ENCODE data around the gene TAF11L9.
"Not testable (repeated sequence)": the region's sequence is repeated elsewhere in the genome, so short reads cannot be mapped to it uniquely, and the experiment has no call there.

The TAF11L9 gene

DNA sequence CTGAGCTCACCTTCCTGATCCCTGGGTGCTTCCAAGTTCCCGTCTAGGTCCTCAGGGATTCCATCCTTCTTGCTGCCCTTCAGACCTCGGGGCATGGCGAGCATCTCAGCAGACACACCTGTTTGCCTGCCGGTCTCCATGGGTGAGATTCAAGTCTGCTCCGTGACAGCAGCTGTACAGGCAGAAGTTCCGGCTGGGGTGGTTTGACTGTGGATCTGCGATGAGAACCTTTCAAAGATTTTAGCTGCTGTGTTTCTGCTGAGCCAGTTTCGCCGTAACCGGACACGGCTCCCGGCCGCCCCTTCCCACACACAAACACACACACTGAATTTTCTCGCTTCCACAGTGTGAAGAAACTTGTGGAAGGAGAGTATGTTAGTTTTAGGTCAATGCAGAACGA lies at the start of gene TAF11L9:
Gene TAF11L9 (minus strand): TSS at position 140 of the 400 bp plus-strand sequence.
- in situ Hi-C loops (cut with MboI; ENCODE audit: low sequenced_read_pairs); H3K4me3 ChIP-seq; H3K9me3 ChIP-seq; H3K36me3 ChIP-seq (replicated peaks); H3K27me3 ChIP-seq (ENCODE audit: low read depth); H3K4me1 ChIP-seq: not testable (repeated sequence)
- DNase-seq (ENCODE audit: low spot score in 2 of 2) = peak in 1 of 2 experiments; percentile 18

DNA sequence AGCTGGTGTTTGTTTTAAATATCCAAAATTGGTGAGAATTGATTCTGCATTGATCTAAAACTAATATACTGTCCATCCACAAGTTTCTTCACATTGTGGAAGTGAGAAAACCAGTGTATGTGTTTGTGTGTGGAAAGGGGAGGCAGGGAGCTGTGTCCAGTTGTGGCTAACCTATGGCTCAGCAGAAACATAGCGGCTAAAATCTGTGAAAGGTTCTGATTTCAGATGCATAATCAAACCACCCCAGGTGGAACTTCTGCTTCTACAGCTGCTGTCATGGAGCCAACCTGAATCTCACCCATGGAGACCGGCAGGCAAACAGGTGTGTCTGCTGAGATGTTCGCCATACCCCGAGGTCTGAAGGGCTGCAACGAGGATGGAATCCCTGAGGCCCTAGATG lies 40.0 kb upstream of the TAF11L9 start, which contains the start of gene TAF11L14:
Gene TAF11L14 (plus strand): TSS at position 301 of the 400 bp plus-strand sequence.
- in situ Hi-C loops (cut with MboI; ENCODE audit: low sequenced_read_pairs) = no loop called here
- Histone ChIP-seq H3K9me3 (no peaks in the 10 kb centered on the region), H3K36me3 (replicated peaks) (no peaks in the 10 kb centered on the region), H3K27me3 (ENCODE audit: low read depth) (no peaks in the 10 kb centered on the region), H3K4me1 (no peaks in the 10 kb centered on the region), H3K4me3 (no peak within 1 kb of the TSS)
- DNase-seq (ENCODE audit: low spot score in 2 of 2) = no peak

DNA sequence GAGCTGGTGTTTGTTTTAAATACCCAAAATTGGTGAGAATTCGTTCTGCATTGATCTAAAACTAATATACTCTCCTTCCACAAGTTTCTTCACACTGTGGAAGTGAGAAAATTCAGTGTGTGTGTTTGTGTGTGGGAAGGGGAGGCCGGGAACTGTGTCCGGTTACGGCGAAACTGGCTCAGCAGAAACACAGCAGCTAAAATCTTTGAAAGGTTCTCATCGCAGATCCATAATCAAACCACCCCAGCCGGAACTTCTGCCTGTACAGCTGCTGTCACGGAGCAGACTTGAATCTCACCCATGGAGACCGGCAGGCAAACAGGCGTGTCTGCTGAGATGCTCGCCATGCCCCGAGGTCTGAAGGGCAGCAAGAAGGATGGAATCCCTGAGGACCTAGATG lies 37.6 kb upstream of the TAF11L9 start, which contains the start of gene TAF11L13:
Gene TAF11L13 (plus strand): TSS at position 301 of the 400 bp plus-strand sequence.
- H3K4me1 ChIP-seq; in situ Hi-C loops (cut with MboI; ENCODE audit: low sequenced_read_pairs); H3K27me3 ChIP-seq (ENCODE audit: low read depth); DNase-seq (ENCODE audit: low spot score in 2 of 2); H3K4me3 ChIP-seq; H3K9me3 ChIP-seq; H3K36me3 ChIP-seq (replicated peaks): not testable (repeated sequence)

DNA sequence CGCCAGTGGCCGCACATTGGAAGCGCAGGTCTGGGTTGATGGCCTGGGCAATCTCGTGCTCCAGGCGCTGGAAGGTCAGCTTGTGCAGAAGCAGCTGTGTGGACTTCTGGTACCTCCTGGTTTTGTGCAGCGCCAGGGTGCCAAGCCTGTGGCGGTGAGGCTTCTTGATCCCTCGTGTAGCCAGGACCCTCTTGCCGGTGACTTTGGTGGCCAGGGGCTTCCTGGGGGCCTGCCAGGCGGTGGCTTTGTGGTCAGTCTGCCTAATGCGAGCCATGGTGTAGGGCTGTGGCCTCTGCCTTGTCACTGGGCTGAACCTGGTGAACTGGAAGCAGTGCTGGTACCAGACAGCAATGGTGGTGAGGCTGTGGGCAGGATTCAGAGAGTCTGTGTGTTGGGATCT lies 31.5 kb upstream of the TAF11L9 start:
- Histone ChIP-seq H3K27me3 (ENCODE audit: low read depth) (no peaks in the 10 kb centered on the region), H3K9me3 (no peaks in the 10 kb centered on the region), H3K4me3 (no peak overlapping the region), H3K36me3 (replicated peaks) (no peaks in the 10 kb centered on the region), H3K4me1 (no peaks in the 10 kb centered on the region)
- no peak for DNase-seq (ENCODE audit: low spot score in 2 of 2)
- in situ Hi-C loops (cut with MboI; ENCODE audit: low sequenced_read_pairs) = no loop called here

DNA sequence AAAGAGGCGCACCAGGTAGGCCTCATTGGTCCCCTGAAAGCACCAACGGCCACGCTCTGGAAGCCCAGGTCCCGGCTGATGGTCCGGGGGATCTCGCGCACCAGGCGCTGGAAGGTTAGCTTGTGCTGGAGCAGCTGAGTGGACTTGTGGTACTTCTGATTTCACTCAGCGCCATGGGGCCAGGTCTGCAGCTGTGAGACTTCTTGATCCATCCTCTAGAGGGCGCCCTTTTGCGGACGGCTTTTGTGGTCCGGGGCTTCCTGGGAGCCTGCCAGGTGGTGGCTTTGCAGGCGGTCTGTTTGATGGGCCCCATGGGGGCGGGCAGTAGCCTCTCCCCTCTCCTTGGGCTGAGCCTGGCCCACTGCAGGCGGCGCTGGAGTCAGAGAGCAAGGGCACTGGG lies 26.4 kb upstream of the TAF11L9 start:
- no peak for DNase-seq (ENCODE audit: low spot score in 2 of 2)
- Histone ChIP-seq H3K9me3 (no peaks in the 10 kb centered on the region; the same call in 1 of the 2 replicates), H3K4me3 (no peak overlapping the region), H3K27me3 (ENCODE audit: low read depth) (no peaks in the 10 kb centered on the region), H3K36me3 (replicated peaks) (no peaks in the 10 kb centered on the region), H3K4me1 (no peaks in the 10 kb centered on the region)
- in situ Hi-C loops (cut with MboI; ENCODE audit: low sequenced_read_pairs) = no loop called here

DNA sequence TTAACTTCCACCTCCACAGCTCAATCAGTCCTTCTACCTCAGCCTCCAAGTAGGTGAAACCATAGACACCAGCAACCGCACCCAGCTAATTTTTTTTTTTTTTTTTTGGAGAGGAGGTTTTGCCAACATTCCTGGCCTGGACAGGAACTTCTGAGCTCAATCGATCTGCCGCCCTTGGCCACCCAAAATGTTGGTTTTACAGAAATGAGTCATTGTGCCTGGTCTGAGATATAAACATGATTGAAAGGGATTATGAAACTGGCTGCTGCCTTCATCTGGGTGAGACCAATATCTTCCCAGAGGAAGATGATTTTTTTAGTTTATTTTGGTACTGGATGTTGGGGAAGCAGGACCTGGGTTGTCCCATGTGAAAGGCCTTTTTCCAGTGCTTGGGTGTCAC lies 25.2 kb upstream of the TAF11L9 start:
- Histone ChIP-seq H3K4me1 (no peaks in the 10 kb centered on the region), H3K36me3 (replicated peaks) (no peaks in the 10 kb centered on the region), H3K9me3 (no peaks in the 10 kb centered on the region; the same call in 1 of the 2 replicates), H3K4me3 (no peak overlapping the region), H3K27me3 (ENCODE audit: low read depth) (no peaks in the 10 kb centered on the region)
- in situ Hi-C loops (cut with MboI; ENCODE audit: low sequenced_read_pairs) = no loop called here
- no peak for DNase-seq (ENCODE audit: low spot score in 2 of 2)

DNA sequence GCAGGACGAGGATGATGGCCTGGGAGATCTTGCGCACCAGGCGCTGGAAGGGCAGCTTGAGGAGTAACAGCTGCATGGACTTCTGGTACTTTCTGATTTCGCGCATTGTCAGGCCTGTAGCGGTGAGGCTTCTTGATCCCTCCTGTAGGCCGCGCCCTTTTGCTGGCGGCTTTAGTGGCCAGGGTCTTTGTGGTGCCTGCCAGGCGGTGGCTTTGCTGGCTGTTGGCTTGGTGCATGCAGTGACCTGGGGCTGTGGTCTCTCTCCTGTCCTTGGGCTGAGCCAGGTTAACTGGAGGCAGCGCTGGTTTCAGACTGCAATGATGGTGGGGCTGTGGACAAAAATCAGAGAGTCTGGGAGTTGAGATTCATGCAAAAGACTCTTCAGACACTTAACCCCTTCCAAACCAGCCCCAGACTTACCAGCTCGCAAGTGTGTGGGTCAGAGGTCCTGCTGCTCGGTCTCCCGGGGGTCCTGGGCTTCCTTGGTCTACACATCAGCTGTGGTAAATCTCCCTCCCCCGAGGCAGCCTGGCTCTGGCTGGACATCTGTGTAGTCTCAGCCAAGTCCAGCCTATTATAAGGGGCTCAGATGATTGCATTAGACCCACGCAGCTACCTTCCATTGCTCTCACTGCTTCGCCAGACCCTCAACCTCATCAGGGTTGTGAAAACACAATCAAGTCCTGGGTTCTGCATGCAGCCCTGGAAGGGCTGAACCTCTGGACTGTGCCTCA lies 20.8 kb upstream of the TAF11L9 start:
- in situ Hi-C loops (cut with MboI; ENCODE audit: low sequenced_read_pairs) = no loop called here
- no peaks in the 10 kb centered on the region for H3K27me3 ChIP-seq (ENCODE audit: low read depth)
- H3K4me1 ChIP-seq = no peaks in the 10 kb centered on the region
- H3K9me3 ChIP-seq = no peaks in the 10 kb centered on the region
- H3K36me3 ChIP-seq (replicated peaks) = no peaks in the 10 kb centered on the region
- H3K4me3 ChIP-seq = no peak overlapping the region
- no peak for DNase-seq (ENCODE audit: low spot score in 2 of 2)

DNA sequence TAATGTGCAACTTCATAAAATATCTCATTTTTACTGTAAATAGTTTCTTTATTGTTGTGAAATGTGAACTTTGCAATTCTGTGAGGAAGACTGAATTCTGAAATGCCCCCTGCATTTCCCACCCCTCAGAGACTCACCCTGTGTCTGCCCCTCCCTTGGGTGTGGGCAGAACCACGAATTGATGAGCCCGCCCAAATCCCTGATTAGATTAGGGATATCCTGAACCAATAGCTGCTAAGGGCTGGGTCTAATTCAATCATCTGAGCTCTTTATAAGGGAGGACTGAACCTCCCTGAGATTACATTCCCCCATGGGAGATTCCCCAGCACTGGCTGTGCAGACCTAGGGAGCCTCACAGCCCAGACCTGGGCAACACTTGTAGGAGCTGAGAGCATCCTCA lies 15.9 kb upstream of the TAF11L9 start, which contains the start of gene TAF11L12:
Gene TAF11L12 (plus strand): TSS at position 301 of the 400 bp plus-strand sequence.
- H3K4me1 ChIP-seq; H3K36me3 ChIP-seq (replicated peaks); H3K9me3 ChIP-seq; H3K4me3 ChIP-seq; DNase-seq (ENCODE audit: low spot score in 2 of 2); H3K27me3 ChIP-seq (ENCODE audit: low read depth); in situ Hi-C loops (cut with MboI; ENCODE audit: low sequenced_read_pairs): not testable (repeated sequence)

DNA sequence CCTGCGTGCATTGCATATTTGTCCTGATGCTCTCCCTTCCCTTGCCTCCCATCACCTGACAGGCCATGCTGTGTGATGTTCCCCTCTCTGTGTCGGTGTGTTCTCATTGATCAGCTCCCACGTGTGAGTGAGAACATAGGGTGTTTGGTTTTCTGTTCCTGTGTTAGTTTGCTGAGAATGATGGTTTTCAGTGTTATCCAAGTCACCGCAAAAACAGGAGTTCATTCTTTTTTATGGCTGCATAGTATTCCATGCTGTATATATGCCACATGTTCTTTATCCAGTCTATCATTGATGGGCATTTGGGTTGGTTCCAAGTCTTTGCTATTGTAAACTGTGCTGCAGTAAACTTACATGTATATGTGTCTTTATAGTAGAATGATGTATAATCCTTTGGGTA lies 13.3 kb upstream of the TAF11L9 start:
- in situ Hi-C loops (cut with MboI; ENCODE audit: low sequenced_read_pairs); DNase-seq (ENCODE audit: low spot score in 2 of 2); H3K4me1 ChIP-seq; H3K36me3 ChIP-seq (replicated peaks); H3K9me3 ChIP-seq; H3K4me3 ChIP-seq; H3K27me3 ChIP-seq (ENCODE audit: low read depth): not testable (repeated sequence)

DNA sequence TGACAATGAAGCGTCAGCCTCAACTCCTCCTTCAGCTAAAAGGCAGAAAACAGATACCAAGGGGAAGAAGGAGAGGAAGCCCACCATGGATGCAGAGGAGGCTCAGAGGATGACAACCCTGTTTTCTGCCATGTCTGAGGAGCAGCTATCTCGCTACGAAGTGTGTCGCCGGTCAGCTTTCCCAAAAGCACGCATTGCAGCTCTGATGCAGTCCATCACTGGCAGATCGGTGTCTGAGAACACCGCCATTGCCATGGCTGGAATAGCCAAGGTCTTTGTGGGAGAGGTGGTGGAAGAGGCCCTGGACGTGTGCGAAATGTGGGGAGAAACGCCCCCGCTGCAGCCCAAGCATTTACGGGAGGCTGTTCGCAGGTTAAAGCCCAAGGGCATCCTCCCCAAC lies 10.8 kb upstream of the TAF11L9 start:
- in situ Hi-C loops (cut with MboI; ENCODE audit: low sequenced_read_pairs) = no loop called here
- H3K4me1 ChIP-seq = no peaks in the 10 kb centered on the region

DNA sequence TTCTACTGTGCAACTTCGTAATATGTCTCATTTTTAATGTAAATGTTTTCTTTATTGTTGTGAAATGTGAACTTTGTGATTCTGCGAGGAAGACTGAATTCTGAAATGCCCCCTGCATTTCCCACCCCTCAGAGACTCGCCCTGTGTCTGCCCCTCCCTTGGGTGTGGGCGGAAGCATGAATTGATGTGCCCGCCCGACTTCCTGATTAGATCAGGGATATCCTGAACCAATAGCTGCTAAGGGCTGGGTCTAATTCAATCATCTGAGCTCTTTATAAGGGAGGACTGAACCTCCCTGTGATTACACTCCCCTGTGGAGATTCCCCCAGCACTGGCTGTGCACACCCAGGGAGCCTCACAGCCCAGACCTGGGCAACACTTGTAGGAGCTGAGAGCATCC lies 9.7 kb upstream of the TAF11L9 start, which contains the start of gene TAF11L11:
Gene TAF11L11 (plus strand): TSS at position 304 of the 400 bp plus-strand sequence.
- H3K4me3 ChIP-seq; H3K27me3 ChIP-seq (ENCODE audit: low read depth); H3K9me3 ChIP-seq; DNase-seq (ENCODE audit: low spot score in 2 of 2); in situ Hi-C loops (cut with MboI; ENCODE audit: low sequenced_read_pairs); H3K36me3 ChIP-seq (replicated peaks); H3K4me1 ChIP-seq: not testable (repeated sequence)

More for the DNA sequence above, 10.8 kb upstream of the TAF11L9 start:
- DNase-seq (ENCODE audit: low spot score in 2 of 2) = no peak
- Histone ChIP-seq H3K9me3 (no peaks in the 10 kb centered on the region), H3K27me3 (ENCODE audit: low read depth) (no peaks in the 10 kb centered on the region), H3K4me3 (no peak overlapping the region), H3K36me3 (replicated peaks) (no peaks in the 10 kb centered on the region)

DNA sequence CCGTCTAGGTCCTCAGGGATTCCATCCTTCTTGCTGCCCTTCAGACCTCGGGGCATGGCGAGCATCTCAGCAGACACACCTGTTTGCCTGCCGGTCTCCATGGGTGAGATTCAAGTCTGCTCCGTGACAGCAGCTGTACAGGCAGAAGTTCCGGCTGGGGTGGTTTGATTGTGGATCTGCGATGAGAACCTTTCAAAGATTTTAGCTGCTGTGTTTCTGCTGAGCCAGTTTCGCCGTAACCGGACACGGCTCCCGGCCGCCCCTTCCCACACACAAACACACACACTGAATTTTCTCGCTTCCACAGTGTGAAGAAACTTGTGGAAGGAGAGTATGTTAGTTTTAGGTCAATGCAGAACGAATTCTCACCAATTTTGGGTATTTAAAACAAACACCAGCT lies 3.5 kb upstream of the TAF11L9 start, which contains the start of gene TAF11L10:
Gene TAF11L10 (minus strand): TSS at position 101 of the 400 bp plus-strand sequence.
- H3K9me3 ChIP-seq; H3K36me3 ChIP-seq (replicated peaks); in situ Hi-C loops (cut with MboI; ENCODE audit: low sequenced_read_pairs); H3K27me3 ChIP-seq (ENCODE audit: low read depth); DNase-seq (ENCODE audit: low spot score in 2 of 2); H3K4me1 ChIP-seq; H3K4me3 ChIP-seq: not testable (repeated sequence)

DNA sequence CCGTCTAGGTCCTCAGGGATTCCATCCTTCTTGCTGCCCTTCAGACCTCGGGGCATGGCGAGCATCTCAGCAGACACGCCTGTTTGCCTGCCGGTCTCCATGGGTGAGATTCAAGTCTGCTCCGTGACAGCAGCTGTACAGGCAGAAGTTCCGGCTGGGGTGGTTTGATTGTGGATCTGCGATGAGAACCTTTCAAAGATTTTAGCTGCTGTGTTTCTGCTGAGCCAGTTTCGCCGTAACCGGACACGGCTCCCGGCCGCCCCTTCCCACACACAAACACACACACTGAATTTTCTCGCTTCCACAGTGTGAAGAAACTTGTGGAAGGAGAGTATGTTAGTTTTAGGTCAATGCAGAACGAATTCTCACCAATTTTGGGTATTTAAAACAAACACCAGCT lies 3.3 kb downstream of the TAF11L9 start, which contains the start of gene TAF11L8:
Gene TAF11L8 (minus strand): TSS at position 101 of the 400 bp plus-strand sequence.
- DNase-seq (ENCODE audit: low spot score in 2 of 2); H3K36me3 ChIP-seq (replicated peaks); H3K4me3 ChIP-seq; in situ Hi-C loops (cut with MboI; ENCODE audit: low sequenced_read_pairs); H3K27me3 ChIP-seq (ENCODE audit: low read depth); H3K9me3 ChIP-seq; H3K4me1 ChIP-seq: not testable (repeated sequence)

DNA sequence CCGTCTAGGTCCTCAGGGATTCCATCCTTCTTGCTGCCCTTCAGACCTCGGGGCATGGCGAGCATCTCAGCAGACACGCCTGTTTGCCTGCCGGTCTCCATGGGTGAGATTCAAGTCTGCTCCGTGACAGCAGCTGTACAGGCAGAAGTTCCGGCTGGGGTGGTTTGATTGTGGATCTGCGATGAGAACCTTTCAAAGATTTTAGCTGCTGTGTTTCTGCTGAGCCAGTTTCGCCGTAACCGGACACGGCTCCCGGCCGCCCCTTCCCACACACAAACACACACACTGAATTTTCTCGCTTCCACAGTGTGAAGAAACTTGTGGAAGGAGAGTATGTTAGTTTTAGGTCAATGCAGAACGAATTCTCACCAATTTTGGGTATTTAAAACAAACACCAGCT lies 8.5 kb downstream of the TAF11L9 start, which contains the start of gene TAF11L7:
Gene TAF11L7 (minus strand): TSS at position 101 of the 400 bp plus-strand sequence.
- H3K36me3 ChIP-seq (replicated peaks); H3K27me3 ChIP-seq (ENCODE audit: low read depth); H3K9me3 ChIP-seq; DNase-seq (ENCODE audit: low spot score in 2 of 2); H3K4me1 ChIP-seq; in situ Hi-C loops (cut with MboI; ENCODE audit: low sequenced_read_pairs); H3K4me3 ChIP-seq: not testable (repeated sequence)

Measured in HAP-1 (cell line).